ENCODE results near the gene F7.

The F7 gene

GRCh38 chr13:113092776-113093579 lies 12.6 kb upstream of the F7 start:
- TF ChIP-seq TAF1 (IDR thresholded peaks at IDR 0.05; ENCODE audit: low read depth) (no peak), ZBTB7A (IDR thresholded peaks at IDR 0.05; ENCODE audit: low read depth) (no peak), YY1 (IDR thresholded peaks at IDR 0.05; ENCODE audit: low read depth) (no peak), CREB1 (IDR thresholded peaks at IDR 0.05; ENCODE audit: low read depth) (no peak), CEBPB (IDR thresholded peaks at IDR 0.05) (no peak)
- TF ChIP-seq, protein P1, sequence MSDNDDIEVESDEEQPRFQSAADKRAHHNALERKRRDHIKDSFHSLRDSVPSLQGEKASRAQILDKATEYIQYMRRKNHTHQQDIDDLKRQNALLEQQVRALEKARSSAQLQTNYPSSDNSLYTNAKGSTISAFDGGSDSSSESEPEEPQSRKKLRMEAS (IDR thresholded peaks at IDR 0.05), result no peak

GRCh38 chr13:113093580-113094409 lies 11.8 kb upstream of the F7 start:
- no peak for TF ChIP-seq TCF12 (IDR thresholded peaks at IDR 0.05; ENCODE audit: low read depth)
- TF ChIP-seq NFIC (IDR thresholded peaks at IDR 0.05), result no peak
- no peak for TF ChIP-seq YY1 (IDR thresholded peaks at IDR 0.05; ENCODE audit: low read depth)
- TF ChIP-seq EP300 (IDR thresholded peaks at IDR 0.05; ENCODE audit: borderline replicate concordance), result no peak
- no peak for TF ChIP-seq ZBTB7A (IDR thresholded peaks at IDR 0.05; ENCODE audit: low read depth)
- TF ChIP-seq FOXM1 (IDR thresholded peaks at IDR 0.05; ENCODE audit: borderline replicate concordance, low read depth), result no peak
- no peak for TF ChIP-seq TAF1 (IDR thresholded peaks at IDR 0.05; ENCODE audit: low read depth)
- no peak for TF ChIP-seq TEAD4 (IDR thresholded peaks at IDR 0.05)
- TF ChIP-seq, protein P2, sequence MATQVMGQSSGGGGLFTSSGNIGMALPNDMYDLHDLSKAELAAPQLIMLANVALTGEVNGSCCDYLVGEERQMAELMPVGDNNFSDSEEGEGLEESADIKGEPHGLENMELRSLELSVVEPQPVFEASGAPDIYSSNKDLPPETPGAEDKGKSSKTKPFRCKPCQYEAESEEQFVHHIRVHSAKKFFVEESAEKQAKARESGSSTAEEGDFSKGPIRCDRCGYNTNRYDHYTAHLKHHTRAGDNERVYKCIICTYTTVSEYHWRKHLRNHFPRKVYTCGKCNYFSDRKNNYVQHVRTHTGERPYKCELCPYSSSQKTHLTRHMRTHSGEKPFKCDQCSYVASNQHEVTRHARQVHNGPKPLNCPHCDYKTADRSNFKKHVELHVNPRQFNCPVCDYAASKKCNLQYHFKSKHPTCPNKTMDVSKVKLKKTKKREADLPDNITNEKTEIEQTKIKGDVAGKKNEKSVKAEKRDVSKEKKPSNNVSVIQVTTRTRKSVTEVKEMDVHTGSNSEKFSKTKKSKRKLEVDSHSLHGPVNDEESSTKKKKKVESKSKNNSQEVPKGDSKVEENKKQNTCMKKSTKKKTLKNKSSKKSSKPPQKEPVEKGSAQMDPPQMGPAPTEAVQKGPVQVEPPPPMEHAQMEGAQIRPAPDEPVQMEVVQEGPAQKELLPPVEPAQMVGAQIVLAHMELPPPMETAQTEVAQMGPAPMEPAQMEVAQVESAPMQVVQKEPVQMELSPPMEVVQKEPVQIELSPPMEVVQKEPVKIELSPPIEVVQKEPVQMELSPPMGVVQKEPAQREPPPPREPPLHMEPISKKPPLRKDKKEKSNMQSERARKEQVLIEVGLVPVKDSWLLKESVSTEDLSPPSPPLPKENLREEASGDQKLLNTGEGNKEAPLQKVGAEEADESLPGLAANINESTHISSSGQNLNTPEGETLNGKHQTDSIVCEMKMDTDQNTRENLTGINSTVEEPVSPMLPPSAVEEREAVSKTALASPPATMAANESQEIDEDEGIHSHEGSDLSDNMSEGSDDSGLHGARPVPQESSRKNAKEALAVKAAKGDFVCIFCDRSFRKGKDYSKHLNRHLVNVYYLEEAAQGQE (IDR thresholded peaks at IDR 0.05; ENCODE audit: low read depth), result no peak
- no peak for TF ChIP-seq EGR1 (IDR thresholded peaks at IDR 0.05)
- no peak for TF ChIP-seq RAD21 (IDR thresholded peaks at IDR 0.05; ENCODE audit: low read depth)
- TF ChIP-seq, protein P1 (IDR thresholded peaks at IDR 0.05), result no peak
- no peak for TF ChIP-seq CREB1 (IDR thresholded peaks at IDR 0.05; ENCODE audit: low read depth)
- TF ChIP-seq CEBPB (IDR thresholded peaks at IDR 0.05), result no peak
- TF ChIP-seq, protein P3, sequence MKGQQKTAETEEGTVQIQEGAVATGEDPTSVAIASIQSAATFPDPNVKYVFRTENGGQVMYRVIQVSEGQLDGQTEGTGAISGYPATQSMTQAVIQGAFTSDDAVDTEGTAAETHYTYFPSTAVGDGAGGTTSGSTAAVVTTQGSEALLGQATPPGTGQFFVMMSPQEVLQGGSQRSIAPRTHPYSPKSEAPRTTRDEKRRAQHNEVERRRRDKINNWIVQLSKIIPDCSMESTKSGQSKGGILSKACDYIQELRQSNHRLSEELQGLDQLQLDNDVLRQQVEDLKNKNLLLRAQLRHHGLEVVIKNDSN (IDR thresholded peaks at IDR 0.05), result no peak

GRCh38 chr13:113094410-113094800 lies 11.2 kb upstream of the F7 start:
- no peak for TF ChIP-seq FOXM1 (IDR thresholded peaks at IDR 0.05; ENCODE audit: borderline replicate concordance, low read depth)
- no peak for TF ChIP-seq ZBTB7A (IDR thresholded peaks at IDR 0.05; ENCODE audit: low read depth)
- no peak for TF ChIP-seq YY1 (IDR thresholded peaks at IDR 0.05; ENCODE audit: low read depth)
- TF ChIP-seq TAF1 (IDR thresholded peaks at IDR 0.05; ENCODE audit: low read depth), result no peak
- TF ChIP-seq, protein P1 (IDR thresholded peaks at IDR 0.05), result no peak
- TF ChIP-seq TEAD4 (IDR thresholded peaks at IDR 0.05), result no peak
- no peak for TF ChIP-seq CEBPB (IDR thresholded peaks at IDR 0.05)
- TF ChIP-seq NFIC (IDR thresholded peaks at IDR 0.05), result no peak
- TF ChIP-seq EGR1 (IDR thresholded peaks at IDR 0.05), result no peak
- no peak for TF ChIP-seq TCF12 (IDR thresholded peaks at IDR 0.05; ENCODE audit: low read depth)

DNA sequence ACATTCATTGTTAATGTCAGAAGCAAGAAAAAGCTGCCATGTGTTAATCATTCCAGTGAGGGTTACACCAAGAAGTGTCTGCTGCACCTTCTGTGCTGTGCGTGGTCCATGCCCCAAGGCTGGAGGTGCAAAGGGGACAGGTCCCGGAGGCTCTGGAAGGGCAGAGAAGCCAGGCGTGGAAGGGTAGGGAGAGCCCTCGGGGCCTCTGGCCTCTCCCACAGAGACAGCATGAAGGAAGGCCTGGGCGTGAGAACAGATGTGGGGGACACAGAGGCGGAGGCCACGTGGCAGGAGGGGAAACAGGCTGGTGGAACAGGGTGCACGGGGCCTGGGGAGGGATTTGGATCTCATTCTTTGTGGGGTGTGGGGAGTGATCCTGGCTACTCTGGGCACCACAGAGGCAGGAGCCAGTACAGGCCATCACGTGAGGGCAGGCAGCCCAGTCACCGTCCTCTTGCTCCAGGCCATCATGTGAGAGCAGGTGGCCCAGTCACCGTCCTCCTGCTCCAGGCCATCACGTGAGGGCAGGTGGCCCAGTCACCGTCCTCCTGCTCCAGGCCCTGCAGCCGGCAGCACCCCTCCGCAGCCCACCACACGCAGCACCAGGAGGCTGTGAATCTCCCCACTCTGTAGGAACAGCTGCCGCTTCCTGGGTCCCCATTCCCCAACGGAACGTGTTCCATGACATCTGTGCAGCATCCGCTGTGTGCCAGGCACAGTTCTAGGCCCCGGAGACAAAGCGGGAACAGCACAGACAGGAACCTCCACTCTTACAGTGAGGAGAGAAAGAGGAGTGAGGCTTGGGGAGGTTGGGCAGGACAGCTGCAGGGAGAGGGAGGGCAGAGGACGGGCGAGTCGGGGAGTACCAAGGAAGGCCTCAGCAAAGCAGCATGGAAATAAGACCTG lies 10.2 kb upstream of the F7 start:
- TF ChIP-seq CREB1 (IDR thresholded peaks at IDR 0.05; ENCODE audit: low read depth) (no peak), YY1 (IDR thresholded peaks at IDR 0.05; ENCODE audit: low read depth) (no peak), EP300 (IDR thresholded peaks at IDR 0.05; ENCODE audit: borderline replicate concordance) (no peak)

DNA sequence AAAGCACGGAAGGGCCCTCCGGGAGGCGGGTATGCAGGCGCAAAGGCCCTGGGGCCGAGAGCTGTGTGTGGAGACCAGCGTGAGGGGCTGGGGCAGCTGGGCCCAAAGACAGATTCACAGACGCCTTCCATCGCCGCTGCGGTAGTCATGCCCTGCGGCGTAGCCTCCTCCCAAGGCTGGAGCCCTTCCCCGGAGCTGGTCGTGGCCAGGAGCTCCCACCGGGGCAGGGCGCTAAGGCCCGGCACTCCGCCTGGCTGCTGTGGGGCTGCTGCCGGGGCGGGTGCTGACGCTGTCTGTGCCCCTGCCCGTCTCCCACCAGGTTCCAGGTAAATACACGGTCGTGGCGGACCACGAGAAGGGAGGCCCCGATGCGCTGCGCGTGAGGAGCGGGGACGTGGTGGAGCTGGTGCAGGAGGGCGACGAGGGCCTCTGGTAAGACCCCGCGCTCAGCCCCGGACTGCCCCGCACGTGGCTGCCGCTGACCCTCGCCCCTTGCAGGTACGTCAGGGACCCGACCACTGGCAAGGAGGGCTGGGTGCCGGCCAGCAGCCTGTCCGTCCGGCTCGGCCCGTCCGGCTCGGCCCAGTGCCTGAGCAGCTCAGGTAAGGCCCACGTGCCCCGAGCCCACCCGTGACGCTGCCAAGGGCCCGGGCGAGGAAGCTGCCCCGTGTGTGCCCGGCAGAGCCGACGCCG lies 9.4 kb upstream of the F7 start:
- TF ChIP-seq NFIC (IDR thresholded peaks at IDR 0.05) (no peak), FOXM1 (IDR thresholded peaks at IDR 0.05; ENCODE audit: borderline replicate concordance, low read depth) (no peak), CREB1 (IDR thresholded peaks at IDR 0.05; ENCODE audit: low read depth) (no peak), CEBPB (IDR thresholded peaks at IDR 0.05) (no peak), TEAD4 (IDR thresholded peaks at IDR 0.05) (no peak), TCF12 (IDR thresholded peaks at IDR 0.05; ENCODE audit: low read depth) (no peak), ZBTB7A (IDR thresholded peaks at IDR 0.05; ENCODE audit: low read depth) (no peak), TAF1 (IDR thresholded peaks at IDR 0.05; ENCODE audit: low read depth) (no peak), RAD21 (IDR thresholded peaks at IDR 0.05; ENCODE audit: low read depth) (no peak)

DNA sequence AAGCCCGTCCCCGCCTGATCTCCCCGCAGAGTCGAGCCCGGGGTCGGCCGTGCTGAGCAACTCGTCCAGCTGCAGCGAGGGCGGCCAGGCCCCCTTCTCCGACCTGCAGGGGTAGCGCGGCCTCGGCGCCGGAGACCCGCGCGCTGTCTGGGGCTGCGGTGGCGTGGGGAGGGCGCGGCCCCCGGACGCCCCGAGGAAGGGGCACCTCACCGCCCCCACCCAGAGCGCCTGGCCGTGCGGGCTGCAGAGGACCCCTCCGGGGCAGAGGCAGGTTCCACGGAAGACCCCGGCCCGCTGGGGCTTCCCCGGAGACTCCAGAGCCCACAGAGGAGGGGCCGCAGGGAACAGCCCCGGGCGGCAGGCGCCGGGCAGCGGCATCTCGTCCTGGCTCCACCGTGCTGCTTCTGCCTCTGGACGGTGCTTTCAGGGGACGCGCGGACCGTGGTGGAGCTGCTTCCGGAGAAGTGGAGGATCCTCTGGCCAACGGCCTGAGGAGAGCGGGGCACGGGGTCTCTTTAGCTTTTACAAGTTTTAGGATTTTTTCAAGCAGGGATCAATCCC lies 8.8 kb upstream of the F7 start:
- TF ChIP-seq TAF1 (IDR thresholded peaks at IDR 0.05; ENCODE audit: low read depth) (no peak), RAD21 (IDR thresholded peaks at IDR 0.05; ENCODE audit: low read depth) (no peak), YY1 (IDR thresholded peaks at IDR 0.05; ENCODE audit: low read depth) (no peak), EGR1 (IDR thresholded peaks at IDR 0.05) (no peak), NFIC (IDR thresholded peaks at IDR 0.05) (no peak), ZBTB7A (IDR thresholded peaks at IDR 0.05; ENCODE audit: low read depth) (no peak), FOXM1 (IDR thresholded peaks at IDR 0.05; ENCODE audit: borderline replicate concordance, low read depth) (no peak), CREB1 (IDR thresholded peaks at IDR 0.05; ENCODE audit: low read depth) (no peak), TCF12 (IDR thresholded peaks at IDR 0.05; ENCODE audit: low read depth) (no peak), EP300 (IDR thresholded peaks at IDR 0.05; ENCODE audit: borderline replicate concordance) (no peak)
- TF ChIP-seq, protein P3 (IDR thresholded peaks at IDR 0.05), result no peak
- TF ChIP-seq, protein P2 (IDR thresholded peaks at IDR 0.05; ENCODE audit: low read depth), result no peak
- TF ChIP-seq, protein P1 (IDR thresholded peaks at IDR 0.05), result no peak

All from Ishikawa (cell line).